Nephron (organoid): ENCODE measurements around the gene ODR4.
A peak's percentile ranks its signal among the peaks of the same experiment; 100 is the strongest.
"Not testable (repeated sequence)": the region's sequence is repeated elsewhere in the genome, so short reads cannot be mapped to it uniquely, and the experiment has no call there.

ENCODE experiments used
- H3K27ac Mint-ChIP-seq, 3 experiments: 2 replicates each; pipeline ENCODE4 v1.8.0; 2020; ENCODE audit warnings: mixed read lengths in 3 of 3, mild to moderate bottlenecking in 2 of 3, moderate library complexity in 1 of 3
- H3K27me3 Mint-ChIP-seq: 2 replicates; pipeline ENCODE4 v1.8.0; 2021; ENCODE audit warnings: low read depth, mild to moderate bottlenecking, moderate library complexity, mixed read lengths
- H3K36me3 Mint-ChIP-seq: 2 replicates; pipeline ENCODE4 v1.8.0; 2020; ENCODE audit warnings: low read depth, mixed read lengths
- H3K4me1 Mint-ChIP-seq: 2 replicates; pipeline ENCODE4 v1.8.0; 2020; ENCODE audit warnings: mixed read lengths
- H3K4me3 Mint-ChIP-seq, 3 experiments: 2 replicates each; pipeline ENCODE4 v1.8.0; 2020; ENCODE audit warnings: mild to moderate bottlenecking in 3 of 3, mixed read lengths in 3 of 3, moderate library complexity in 2 of 3
- H3K9me3 Mint-ChIP-seq: 2 replicates; pipeline ENCODE4 v1.8.0; 2020; ENCODE audit warnings: mixed read lengths
- TF ChIP-seq, protein P1 (sequence below), 3 experiments: fragments of 200-600 bp; sonication (generic); IDR thresholded peaks; one replicate each; pipeline ENCODE4 v1.5.0; 2021; ENCODE audit warnings: antibody characterized with exemption in 3 of 3; ENCODE audit not compliant: unreplicated experiment in 3 of 3

ODR4 gene

DNA sequence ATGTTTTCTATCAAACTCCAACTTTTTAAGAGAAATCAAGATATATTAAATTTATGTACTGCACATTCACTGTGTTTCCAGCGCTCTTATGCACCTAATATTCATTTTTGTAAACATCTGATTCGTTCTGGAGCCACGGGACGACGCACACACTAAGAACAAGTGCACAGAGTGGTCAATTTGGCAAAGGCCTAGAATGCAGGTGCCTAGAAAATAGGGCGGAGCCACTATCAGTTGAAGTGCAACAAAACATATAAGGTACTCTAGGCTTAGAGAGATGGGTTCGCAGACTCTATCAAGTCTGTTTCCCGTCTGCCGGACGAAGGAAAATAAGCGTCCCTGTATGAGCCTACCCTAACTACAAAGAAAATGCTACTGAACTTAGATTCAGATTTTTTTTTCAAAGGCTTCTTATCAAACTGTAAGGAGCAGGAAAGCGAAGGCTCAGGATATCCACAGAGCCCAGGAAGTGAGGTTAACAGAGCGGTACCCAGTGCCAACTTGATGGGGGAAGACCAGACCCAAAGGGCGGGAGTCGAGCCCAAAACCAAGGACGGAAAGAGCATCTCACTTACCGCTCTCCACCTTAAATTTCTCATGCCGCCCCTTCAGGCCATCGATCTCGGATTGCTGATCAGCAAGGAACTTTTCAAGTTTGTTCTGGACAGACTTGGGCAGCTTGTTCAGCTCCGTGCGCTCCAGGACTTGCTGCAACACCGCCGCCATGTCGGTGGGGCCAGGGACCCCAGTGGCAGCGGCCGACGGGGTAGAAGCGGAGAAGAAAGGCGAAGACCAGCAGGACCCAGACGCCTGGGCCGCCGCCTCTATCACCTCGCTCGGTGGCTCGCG, 1.1 kb upstream of the ODR4 start:
- Mint-ChIP-seq H3K4me3 (peak overlapping the region; percentile 99 to 100 (median 100)), H3K27ac (peak overlapping the region; percentile 98 to 100 (median 99)), H3K9me3 (no peaks in the 10 kb centered on the region), H3K36me3 (peaks cover 32% of the 10 kb centered on the region), H3K27me3 (no peaks in the 10 kb centered on the region), H3K4me1 (no peaks in the 10 kb centered on the region)
- TF ChIP-seq, protein P1, sequence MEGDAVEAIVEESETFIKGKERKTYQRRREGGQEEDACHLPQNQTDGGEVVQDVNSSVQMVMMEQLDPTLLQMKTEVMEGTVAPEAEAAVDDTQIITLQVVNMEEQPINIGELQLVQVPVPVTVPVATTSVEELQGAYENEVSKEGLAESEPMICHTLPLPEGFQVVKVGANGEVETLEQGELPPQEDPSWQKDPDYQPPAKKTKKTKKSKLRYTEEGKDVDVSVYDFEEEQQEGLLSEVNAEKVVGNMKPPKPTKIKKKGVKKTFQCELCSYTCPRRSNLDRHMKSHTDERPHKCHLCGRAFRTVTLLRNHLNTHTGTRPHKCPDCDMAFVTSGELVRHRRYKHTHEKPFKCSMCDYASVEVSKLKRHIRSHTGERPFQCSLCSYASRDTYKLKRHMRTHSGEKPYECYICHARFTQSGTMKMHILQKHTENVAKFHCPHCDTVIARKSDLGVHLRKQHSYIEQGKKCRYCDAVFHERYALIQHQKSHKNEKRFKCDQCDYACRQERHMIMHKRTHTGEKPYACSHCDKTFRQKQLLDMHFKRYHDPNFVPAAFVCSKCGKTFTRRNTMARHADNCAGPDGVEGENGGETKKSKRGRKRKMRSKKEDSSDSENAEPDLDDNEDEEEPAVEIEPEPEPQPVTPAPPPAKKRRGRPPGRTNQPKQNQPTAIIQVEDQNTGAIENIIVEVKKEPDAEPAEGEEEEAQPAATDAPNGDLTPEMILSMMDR (IDR thresholded peaks at IDR 0.05; ENCODE audit: unreplicated experiment in 3 of 3) = no peak

DNA sequence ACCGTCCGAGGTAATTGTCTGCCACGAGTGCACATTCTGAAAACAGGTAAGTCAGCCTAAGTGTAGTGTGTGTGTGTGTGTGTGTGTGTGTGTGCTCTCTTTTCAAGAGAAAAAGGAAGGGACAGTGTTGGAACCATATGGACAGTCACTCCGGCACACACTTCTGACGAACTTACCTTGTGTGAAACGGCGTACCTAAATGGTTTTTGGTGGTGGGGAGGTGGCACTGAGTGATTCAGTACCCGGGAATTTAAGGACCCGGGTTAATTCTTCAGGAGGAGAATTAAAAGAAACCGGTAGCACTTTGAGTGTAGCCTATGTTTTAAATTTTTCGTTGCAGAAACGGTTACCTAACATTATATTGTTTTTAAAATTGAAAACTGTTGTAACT, 286 bp downstream of the ODR4 start:
- TF ChIP-seq, protein P1 (IDR thresholded peaks at IDR 0.05; ENCODE audit: unreplicated experiment in 3 of 3) = no peak
- peak overlapping the region; percentile 98 to 100 (median 99) for H3K27ac Mint-ChIP-seq
- no peaks in the 10 kb centered on the region for H3K27me3 Mint-ChIP-seq
- no peaks in the 10 kb centered on the region for H3K4me1 Mint-ChIP-seq
- H3K36me3 Mint-ChIP-seq = peaks cover 28% of the 10 kb centered on the region
- no peaks in the 10 kb centered on the region for H3K9me3 Mint-ChIP-seq
- H3K4me3 Mint-ChIP-seq = peak overlapping the region; percentile 99 to 100 (median 100)

DNA sequence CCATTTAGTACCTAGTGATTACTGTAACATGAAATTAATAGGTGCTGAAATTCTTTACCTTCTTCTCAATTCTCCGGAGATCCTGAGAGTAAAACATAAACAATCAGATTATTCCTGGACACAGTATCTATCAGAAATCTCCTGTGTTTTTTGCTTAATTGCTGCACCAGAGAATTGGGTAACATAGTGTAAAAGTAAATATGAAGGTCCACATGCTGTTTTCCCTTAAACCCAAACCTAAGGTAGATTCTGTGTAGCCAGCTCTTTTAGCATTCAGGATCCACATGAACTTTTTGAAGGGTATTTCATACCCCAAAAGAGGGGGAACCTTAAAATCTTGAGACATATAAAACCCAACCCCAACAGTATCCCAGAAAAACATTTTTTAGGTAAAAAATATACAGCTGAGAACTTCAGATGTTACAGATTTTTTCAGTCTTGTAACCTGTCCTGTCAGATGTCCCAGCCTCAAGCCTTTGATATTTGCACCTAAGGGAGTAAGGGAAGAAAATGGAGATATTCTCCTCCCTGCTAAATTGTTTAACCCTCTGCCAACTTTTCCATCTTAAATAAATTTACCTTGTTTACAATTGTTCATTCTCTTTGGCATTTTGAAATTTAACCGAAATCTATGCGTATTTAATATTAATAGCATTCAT, 11.2 kb downstream of the ODR4 start:
- Mint-ChIP-seq H3K4me1 (no peaks in the 10 kb centered on the region), H3K27ac (no peak overlapping the region), H3K36me3 (peaks cover 39% of the 10 kb centered on the region), H3K9me3 (no peaks in the 10 kb centered on the region), H3K27me3 (no peaks in the 10 kb centered on the region), H3K4me3 (no peak overlapping the region)
- TF ChIP-seq, protein P1 (IDR thresholded peaks at IDR 0.05; ENCODE audit: unreplicated experiment in 3 of 3) = no peak

DNA sequence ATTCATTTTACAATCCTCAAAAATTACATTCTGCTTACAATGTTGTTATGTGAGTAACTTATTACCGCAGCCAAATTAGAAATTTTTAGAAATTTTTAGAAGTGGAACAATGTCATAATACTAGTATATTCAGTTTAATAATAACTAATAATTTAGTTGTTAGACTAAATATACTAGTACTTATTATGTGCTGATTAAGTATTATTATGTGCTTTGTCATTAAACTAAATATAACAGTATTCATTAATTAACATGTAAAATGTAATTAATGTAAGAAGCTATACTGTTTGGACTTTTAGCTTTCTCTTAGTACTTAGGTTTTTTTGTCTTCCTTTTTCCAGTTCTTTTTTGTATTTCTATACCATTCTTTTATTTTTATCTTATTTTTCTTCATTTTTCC, 15.3 kb downstream of the ODR4 start:
- H3K27ac Mint-ChIP-seq = no peak overlapping the region
- H3K4me1 Mint-ChIP-seq = no peaks in the 10 kb centered on the region
- H3K36me3 Mint-ChIP-seq = peaks cover 54% of the 10 kb centered on the region
- TF ChIP-seq, protein P1 (IDR thresholded peaks at IDR 0.05; ENCODE audit: unreplicated experiment in 3 of 3) = no peak
- no peak overlapping the region for H3K4me3 Mint-ChIP-seq
- H3K27me3 Mint-ChIP-seq = no peaks in the 10 kb centered on the region
- H3K9me3 Mint-ChIP-seq = no peaks in the 10 kb centered on the region

DNA sequence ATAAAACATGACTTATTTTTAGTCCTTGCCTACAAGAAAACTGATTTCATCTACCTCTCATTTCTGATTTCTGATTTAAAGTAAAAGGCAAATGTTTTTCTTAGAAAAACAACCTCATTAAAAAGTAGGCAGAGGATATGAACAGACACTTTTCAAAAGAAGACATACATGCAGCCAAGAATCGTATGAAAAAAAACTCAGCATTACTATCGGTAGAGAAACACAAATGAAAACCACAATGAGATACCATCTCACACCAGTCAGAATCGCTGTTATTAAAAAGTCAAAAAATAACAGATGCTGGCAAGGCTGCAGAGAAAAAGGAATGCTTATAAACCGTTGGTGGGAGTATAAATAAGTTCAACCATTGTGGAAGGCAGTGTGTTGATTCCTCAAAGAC, 16.2 kb downstream of the ODR4 start:
- no peak overlapping the region for H3K4me3 Mint-ChIP-seq
- no peak overlapping the region for H3K27ac Mint-ChIP-seq
- H3K4me1 Mint-ChIP-seq = no peaks in the 10 kb centered on the region
- no peaks in the 10 kb centered on the region for H3K9me3 Mint-ChIP-seq
- H3K27me3 Mint-ChIP-seq = no peaks in the 10 kb centered on the region
- TF ChIP-seq, protein P1 (IDR thresholded peaks at IDR 0.05; ENCODE audit: unreplicated experiment in 3 of 3) = no peak
- H3K36me3 Mint-ChIP-seq = peaks cover 56% of the 10 kb centered on the region

DNA sequence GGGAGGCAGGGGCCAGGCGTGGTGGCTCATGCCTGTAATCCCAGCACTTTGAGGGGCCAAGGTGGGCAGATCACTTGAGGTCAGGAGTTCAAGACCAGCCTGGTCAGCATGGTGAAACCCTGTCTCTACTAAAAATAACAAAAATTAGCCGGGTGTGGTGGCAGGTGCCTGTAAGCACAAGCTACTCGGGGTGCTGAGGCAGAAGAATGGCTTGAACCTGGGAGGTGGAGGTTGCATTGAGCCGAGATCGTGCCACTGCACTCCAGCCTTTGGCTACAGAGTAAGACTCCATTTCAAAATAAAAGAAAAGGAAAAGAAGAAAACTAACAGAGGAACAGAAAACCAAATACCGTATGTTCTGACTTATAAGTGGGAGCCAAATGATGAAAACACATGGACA, 17.1 kb downstream of the ODR4 start:
- H3K9me3 Mint-ChIP-seq, H3K27me3 Mint-ChIP-seq, H3K27ac Mint-ChIP-seq, H3K4me3 Mint-ChIP-seq, H3K4me1 Mint-ChIP-seq: not testable (repeated sequence)
- H3K36me3 Mint-ChIP-seq = peaks cover 59% of the 10 kb centered on the region

DNA sequence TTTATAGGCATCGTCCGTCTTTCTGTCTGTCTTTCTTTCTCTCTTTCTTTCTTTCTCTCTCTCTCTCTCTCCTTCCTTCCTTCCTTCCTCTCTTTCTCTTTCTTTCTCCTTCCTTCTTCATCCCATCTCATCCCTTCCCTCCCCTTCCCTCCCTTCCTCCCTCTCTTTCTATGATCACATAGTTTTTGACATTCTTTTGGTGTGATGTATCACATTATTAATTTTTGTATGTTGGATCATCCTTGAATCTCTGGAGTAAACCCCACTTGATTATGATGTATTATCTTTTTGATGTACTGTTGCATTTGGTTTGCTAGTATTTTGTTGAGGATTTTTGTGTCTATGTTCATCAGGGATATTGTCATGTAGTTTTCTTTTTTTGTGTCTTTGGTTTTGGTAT, 25.8 kb downstream of the ODR4 start:
- H3K4me3 Mint-ChIP-seq, H3K27me3 Mint-ChIP-seq, H3K27ac Mint-ChIP-seq, H3K9me3 Mint-ChIP-seq, H3K4me1 Mint-ChIP-seq: not testable (repeated sequence)
- H3K36me3 Mint-ChIP-seq = peaks cover 41% of the 10 kb centered on the region
